SHP77 (cell line): ENCODE measurements around the gene CELF2.
"Not testable (repeated sequence)": the region's sequence is repeated elsewhere in the genome, so short reads cannot be mapped to it uniquely, and the experiment has no call there.

Experiments used
- DNase-seq, 2 experiments: peaks; one replicate each; lab custom pipeline; 2025; lab: John Stamatoyannopoulos, UW

CELF2 gene

GRCh38 chr10:11328264-11329061 lies 310.8 kb downstream of the CELF2 start:
- no peak for DNase-seq

GRCh38 chr10:11329062-11329673 lies 311.5 kb downstream of the CELF2 start:
- no peak for DNase-seq

DNA sequence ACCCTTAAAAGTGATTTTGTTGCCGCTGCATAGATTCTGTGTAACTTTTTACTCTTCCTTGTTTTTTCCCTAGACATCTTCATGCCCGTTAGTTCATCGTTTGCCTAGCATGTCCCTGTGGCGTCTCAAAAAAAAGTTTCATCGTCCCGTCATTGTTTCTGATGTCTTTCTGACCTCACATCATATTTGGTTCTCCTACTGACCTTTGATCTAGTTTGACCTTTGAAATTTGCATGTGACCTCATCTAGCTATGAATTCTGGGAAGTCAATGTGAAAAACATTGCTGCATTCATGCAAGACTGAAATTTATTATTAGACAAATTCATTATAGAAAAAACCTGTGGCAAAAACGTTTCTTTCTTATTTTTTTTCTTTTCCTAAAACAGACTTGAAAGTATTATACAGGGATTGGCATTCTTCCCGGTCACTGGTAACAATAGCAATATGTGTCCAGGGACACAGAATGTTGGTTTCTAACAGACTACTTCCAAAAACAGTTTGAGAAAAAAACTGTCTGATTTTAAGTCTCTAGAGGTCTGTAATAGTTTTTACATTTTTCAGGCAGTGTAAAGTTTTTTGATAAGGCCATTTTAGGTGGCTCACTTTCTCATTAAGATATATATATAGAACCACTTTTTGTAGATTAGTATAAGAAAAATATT lies 312.8 kb downstream of the CELF2 start:
- no peak for DNase-seq

DNA sequence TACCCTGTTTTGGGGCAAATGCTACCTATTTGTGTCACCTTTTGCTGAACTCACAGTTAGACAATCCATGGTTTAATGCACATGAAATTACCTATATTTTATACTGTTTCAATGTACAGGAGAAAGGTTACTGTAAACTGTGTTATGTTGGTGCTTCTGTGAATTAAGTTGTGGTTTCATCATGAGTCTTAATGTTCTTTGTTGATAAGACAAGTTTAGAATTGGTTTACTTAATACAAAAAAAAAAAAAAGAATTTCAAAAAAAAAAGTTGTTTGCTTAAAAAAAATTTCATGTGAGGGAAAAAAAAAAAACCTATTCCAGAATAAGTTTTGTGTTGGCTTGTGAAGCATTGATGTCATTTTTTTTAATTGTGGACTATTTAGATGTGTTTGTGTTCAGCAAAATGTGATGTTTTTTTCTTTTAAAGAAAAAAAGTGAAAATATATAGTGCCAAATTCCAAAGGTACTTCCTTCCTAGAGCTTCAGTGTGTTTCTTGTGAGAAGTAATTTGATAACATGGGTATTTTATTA lies 313.4 kb downstream of the CELF2 start:
- no peak for DNase-seq

DNA sequence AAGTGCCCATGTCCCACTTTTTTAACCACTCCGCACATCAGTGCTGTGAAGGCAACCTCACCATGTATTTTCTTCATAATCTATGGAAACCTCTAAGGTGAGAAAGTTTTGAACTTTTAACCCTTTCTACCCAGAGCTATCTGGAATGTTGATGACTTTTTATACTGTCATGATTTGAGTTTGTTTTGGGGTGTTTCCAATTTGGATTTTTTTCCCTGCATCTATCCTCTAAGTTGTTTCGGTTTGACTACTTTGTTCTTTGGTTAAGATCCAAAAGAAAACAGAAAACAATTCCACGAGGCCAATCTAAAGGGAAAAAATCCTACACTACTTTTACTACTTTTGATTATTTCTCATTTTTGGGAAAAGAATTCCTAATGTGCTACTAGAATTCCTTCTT lies 314.1 kb downstream of the CELF2 start:
- no peak for DNase-seq

GRCh38 chr10:11332846-11333245 lies 315.2 kb downstream of the CELF2 start:
- DNase-seq, result no peak

DNA sequence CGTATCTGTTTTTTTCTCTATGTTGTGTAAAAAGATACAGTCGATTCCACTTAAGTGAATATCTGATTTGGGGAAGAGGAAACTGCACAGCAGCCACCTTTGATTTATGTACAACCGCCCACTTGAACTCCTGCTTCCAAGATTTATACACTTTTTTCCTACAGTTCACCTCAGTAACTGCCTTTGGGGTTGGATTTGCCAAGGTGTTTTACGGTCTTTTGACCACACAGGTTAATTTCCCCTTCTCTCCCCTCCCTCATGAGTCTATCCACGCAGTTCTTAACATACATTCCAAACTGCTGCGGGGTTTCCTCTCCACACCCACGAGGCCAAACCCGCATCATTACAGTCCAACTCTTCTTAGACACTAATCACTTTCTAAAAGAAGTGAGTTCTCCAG lies 316.8 kb downstream of the CELF2 start:
- DNase-seq, result no peak

DNA sequence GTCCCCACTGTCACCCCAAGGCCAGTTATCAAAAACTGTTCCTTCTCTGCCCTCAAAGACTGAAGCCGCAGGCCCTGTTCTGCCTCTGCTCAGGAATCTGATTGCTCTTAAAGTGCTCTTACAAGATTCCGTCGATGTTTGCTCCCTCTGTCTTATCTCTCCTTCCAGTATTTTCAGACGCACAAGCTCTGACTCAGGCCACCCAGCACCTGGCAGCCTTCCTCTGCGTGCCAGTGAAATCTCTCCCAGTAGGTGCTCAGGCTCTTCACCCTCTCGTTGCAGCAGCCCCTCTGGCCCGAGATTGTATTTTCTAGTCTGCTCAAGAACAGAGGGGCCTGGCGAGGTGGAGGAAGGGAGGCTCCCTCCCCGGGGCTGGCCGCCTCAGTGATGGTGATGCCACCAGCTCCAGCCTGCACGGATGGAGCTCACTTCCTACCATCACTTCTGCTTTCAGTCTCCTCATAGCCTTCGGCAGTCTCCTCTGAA lies 317.5 kb downstream of the CELF2 start:
- no peak for DNase-seq

DNA sequence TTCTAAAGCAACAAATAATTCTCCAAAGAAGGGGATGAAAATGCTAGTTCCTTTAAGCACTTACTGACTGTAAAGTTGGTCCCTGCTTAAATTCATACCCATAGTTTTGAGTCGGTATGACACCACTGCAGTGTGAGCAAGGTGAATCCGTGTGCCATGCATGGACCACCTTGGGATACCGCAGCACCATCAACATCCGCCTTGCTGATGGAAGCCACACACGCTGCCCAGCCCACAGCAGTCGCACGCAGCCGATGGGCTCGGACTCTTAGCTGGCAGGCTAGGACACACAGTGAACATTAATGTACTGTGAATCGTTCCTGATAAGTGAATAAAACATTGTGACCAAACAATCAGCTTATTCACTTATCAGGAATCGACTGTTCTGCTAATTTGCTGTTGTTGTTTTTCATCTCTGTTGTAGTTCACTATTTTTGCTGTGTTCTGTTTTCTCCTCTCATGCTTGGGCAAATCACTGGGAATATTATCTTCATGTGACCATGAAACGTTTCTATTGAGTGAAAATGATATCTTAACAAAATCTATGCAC lies 318.3 kb downstream of the CELF2 start:
- DNase-seq, result no peak

DNA sequence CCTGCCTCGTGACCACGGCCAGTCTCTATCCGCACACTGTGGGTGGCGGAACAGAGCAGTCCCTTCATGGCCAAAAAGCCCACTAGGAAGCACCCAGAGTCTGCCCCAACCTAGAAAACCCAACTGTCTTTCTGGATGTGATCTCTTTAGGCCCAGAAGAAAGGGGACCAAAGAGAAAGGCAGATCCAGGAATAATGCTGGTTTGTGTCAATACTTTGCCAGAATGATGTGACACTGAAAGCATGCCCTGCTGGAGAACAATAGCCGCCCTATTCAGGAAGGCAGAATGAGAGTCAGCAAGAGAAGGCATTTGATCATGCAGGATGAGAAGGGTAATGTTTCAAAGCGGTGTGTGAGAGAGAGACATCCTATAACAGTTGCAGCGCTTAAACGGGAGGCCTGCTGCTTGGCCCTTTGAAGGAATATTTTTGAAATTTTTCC lies 319.1 kb downstream of the CELF2 start:
- DNase-seq, result no peak

DNA sequence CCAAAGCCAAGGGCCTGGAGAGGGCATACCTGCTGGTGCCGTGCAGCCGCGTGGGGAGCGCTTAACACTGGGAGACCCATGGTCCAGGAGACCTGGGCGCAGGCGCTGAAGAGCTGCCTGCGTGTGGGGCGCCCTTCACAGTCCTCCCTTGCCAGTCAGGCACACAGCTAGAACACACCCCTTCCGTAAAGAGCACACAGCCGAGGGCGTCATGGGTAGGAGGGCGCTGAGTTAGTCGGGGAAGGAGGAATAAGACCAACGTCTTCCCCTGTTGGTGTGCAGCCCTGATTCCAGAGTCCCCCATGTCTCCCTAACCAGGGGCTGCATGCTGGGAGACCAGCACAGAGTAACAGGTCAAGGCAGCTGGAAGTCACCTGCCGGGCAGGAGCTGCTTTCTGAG lies 319.8 kb downstream of the CELF2 start:
- no peak for DNase-seq

- DNase-seq, result no peak
Observed at GRCh38 chr10:11338160-11338844, 320.6 kb downstream of the CELF2 start.

DNA sequence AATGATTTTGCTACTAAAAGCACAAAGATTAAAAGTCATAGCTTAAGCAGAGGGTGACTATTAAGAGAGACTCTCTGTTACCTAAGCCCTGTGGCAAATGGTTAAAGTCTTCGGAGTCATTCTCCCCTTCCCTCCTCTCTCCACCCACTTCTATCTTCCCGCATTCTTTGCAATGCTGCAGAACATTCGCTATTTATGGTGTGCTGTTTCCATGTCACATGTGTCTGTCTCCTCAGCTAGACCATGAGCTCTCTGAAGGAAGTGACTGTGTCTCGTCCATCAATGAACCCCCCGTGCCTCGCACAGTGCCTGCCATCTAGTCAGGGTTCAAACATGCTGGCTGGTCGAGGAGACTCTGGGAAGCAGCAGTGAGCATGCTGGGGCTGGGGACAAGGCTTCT lies 321.3 kb downstream of the CELF2 start:
- no peak for DNase-seq

- no peak for DNase-seq
Observed at GRCh38 chr10:11339660-11340059, 322.0 kb downstream of the CELF2 start.

DNA sequence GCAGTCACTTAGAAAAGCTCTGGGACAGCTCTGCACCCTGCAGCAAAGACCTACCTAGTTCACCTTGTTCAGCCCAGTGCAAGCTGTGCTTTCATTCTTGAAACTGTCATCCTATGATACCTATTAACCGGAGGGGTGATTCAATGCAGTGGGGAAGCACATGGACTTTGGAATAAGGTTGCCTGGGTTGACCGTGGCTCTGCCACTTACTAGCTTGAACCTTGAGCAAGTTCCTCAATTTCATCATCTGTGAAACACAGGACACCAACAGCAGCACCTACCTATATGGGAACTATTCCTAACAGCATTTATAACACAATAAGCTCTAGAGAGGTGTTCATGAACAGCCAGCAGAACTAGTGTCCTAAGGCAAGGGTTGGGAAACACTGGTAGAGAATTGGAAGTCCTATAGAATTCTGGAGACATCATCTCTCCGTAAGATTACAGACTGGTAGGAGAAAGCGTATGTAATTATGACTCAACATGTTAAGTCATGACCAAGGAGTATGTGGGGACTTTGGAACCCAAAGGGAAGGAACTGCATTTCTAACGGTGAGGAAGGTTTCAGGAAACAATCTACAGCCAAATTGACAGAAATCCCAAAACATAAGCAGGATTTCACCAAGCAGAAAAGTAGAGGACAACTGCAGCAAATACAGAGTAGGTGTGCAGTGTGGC lies 323.8 kb downstream of the CELF2 start:
- no peak for DNase-seq

GRCh38 chr10:11344081-11344480 lies 326.4 kb downstream of the CELF2 start:
- DNase-seq, result no peak

DNA sequence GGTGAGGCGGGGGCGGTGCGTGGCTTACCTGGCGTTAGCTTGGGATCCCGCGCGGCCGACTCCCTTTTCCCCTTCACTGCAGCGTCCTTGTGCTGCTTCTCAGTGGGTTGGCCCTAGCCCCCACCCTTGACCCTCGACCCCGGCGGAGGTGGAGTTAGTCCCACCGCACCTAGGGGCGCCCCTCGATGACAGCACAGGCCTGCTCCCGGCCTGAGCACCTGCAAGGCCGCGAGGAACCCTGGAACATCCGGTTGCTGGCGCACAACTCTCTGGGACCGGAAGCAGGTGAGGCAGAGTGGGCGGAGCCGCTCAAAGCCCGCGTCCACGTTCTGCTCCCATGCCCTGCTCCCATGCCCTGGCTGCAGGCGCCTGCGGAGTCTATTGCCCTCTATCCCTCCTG lies 326.9 kb downstream of the CELF2 start:
- DNase-seq, result no peak

GRCh38 chr10:11345224-11346054 lies 327.8 kb downstream of the CELF2 start:
- DNase-seq, result no peak

DNA sequence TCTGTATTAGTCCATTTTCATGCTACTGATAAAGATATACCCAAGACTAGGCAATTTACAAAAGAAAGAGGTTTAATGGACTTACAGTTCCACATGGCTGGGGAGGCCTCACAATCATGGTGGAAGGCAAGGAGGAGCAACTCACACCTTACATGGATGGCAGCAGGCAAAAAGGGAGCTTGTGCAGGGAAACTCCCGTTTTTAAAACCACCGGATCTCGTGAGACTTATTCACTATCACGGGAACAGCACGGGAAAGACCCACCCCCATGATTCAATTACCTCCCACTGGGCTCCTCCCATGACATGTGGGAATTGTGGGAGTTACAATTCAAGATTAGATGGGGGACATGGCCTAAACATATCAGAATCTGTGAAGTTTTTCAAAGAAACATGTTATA lies 329.9 kb downstream of the CELF2 start:
- not testable (repeated sequence) for DNase-seq

GRCh38 chr10:11351801-11352200 lies 334.1 kb downstream of the CELF2 start:
- no peak for DNase-seq
